CD4-positive, alpha-beta T cell treated with Interleukin-10 for 1 hour (primary cell): ENCODE measurements around the gene RXFP2.

Experiments used
- DNase-seq: peaks from one replicate; pipeline ENCODE4 v3.0.0-alpha.2; 2020

Gene RXFP2

GRCh38 chr13:31768351-31768750 lies 29.0 kb downstream of the RXFP2 start:
- no peak for DNase-seq

DNA sequence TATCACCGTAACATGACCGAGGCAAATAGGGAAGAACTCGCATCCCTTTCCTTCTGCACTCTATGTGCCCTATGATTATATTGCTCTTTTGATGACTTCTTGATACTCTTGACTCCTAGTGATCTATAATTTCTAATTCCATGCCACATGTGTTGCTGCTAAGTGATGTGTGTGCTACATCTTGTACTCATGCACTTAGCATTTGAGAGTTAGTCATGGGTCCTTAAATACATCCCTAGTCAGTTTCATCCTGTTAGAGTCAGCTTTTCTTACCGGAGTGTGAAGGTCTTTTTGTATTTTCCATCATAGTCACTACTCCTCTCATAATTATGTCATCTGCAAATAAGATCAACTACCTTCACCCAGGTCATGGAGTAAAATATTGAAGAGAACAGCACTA lies 30.2 kb downstream of the RXFP2 start:
- DNase-seq: no peak

- no peak for DNase-seq
These were observed 32.9 kb downstream of the RXFP2 start for GRCh38 chr13:31772231-31772630.

DNA sequence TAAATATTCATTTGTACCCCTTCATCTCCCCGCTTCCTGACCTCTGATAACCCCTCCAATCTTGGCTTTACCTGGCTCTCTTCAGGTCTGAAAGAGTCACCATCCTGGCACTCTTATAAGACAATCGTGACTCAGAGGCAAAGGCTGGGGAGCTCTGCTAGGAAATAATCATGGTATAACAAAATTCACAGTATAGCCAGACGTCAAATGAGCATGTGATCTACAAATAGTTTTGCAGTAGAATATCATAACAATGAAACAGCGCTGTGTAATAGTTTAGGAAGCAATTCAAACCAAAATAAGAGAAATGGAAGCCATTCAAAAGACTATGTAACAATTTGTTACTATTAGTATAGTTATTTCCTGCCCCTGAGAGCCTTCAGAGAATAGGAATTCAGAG lies 34.2 kb downstream of the RXFP2 start:
- no peak for DNase-seq

GRCh38 chr13:31774186-31774750 lies 34.9 kb downstream of the RXFP2 start:
- no peak for DNase-seq

DNA sequence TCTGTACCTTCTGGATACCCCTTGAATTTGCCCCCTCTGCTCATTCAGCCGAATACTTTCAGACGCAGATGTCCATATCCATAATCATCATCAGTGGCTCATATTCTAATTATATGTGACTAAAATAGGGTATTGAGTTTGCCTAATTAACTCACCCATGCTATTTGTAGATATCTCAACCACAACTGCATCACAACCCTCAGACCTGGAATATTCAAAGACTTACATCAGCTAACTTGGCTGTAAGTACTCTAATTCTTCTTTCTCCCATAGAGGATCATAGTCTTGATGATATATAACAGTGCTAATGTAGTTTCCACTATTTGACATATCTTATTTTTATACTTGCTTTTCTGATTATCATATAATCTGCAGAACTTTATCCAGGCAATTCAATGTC lies 35.8 kb downstream of the RXFP2 start:
- DNase-seq: no peak

- DNase-seq: no peak
These were observed 36.4 kb downstream of the RXFP2 start for GRCh38 chr13:31775686-31776085.

DNA sequence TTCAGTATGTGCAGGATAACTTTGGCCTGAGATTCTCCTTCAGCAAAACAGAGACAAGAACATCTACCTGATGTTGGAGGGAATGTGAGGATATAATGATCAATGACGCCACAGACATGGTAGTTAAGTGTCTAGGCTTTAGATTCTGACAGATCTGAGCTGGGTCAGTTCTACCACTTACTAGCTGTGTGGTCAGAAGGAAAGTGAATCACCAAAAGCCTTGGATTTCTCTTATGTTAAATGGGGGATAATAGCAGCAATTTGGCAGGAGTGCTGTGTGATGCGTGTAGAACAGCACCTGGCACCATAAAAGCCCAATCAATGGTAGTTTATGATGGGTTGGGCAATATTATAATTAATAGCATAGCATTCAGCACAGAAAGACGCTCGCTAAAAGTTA lies 41.7 kb downstream of the RXFP2 start:
- DNase-seq: no peak

DNA sequence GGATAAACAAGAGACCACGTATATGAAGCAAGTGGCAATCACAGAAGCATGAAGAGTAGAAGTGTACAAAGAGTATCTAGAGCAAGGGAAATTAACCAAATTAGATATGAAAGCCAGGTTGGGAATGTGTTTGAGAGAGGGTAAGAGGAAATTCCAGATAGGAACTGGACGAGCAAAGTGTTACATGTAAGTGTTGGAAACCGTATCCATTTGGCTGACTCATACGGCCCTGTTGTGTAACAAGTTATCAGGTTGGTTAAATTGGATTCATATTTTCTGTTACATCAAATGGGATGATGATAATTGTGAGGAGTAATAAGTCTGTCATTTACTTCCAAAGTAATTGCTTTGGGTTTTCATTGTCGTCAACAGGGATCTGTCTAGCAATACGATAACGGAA lies 46.7 kb downstream of the RXFP2 start:
- DNase-seq: no peak

- DNase-seq: no peak
These were observed 51.7 kb downstream of the RXFP2 start for GRCh38 chr13:31790992-31791391.

GRCh38 chr13:31793246-31793645 lies 53.9 kb downstream of the RXFP2 start:
- no peak for DNase-seq

GRCh38 chr13:31794452-31794851 lies 55.1 kb downstream of the RXFP2 start:
- DNase-seq: no peak

DNA sequence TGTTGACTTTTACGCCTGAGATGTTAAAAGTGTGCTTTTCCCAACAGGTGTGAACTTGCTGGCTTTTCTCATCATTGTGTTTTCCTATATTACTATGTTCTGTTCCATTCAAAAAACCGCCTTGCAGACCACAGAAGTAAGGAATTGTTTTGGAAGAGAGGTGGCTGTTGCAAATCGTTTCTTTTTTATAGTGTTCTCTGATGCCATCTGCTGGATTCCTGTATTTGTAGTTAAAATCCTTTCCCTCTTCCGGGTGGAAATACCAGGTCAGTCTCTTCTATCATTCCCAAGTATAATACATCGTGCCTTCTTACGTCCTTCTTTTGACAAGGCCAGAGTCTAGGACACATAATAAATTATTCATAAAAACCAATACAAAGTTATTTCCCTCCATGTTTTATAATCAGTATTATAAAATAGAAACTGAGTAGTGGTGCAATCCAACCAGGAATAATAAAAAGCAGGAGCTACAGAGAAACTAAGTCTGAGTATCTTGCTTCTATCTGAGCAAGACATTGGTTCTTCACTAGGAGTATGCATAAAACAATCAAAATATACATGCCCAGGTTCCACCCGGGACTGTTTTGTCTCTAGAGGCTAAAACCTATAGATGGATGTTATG lies 57.9 kb downstream of the RXFP2 start:
- no peak for DNase-seq

DNA sequence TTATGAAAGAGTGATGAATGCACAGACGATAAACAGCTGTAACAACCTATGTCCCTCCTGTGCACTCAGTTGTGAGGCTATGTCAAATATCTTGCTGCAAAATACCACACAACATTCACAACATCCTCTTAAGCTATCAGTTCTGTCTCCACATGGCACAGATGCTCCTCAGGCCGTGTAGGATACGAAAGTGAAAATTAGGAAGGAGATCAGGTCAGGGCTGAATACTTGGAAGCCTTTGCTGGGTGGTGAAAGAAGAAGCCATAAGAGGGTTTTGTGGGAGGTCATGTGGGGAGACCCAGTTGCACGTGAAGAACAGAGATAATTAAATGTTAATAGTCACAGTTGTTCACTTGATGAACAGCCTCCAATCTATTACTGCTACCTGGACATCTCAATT lies 58.9 kb downstream of the RXFP2 start:
- no peak for DNase-seq

DNA sequence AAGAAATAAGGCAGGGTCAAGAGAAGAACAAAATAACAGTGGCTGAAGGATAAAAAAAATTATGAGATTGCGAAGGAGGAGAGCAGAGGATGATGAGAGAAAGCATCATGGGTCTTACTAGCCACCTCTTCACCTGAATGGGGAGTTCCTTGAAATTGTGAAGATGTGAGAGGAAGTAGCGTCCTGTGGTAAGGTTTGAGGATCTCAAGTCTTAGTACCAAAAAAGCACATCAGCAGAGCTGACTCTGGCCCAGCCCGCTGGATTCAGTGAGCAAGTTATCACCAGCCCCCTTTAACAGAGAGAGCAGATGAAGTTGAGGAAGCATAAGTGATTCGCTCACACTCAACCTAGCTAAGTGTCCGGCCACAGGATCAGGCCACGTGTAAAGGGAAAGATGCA lies 61.8 kb downstream of the RXFP2 start:
- peak; percentile 1 for DNase-seq

- no peak for DNase-seq
These were observed 64.0 kb downstream of the RXFP2 start for GRCh38 chr13:31803311-31803710.

DNA sequence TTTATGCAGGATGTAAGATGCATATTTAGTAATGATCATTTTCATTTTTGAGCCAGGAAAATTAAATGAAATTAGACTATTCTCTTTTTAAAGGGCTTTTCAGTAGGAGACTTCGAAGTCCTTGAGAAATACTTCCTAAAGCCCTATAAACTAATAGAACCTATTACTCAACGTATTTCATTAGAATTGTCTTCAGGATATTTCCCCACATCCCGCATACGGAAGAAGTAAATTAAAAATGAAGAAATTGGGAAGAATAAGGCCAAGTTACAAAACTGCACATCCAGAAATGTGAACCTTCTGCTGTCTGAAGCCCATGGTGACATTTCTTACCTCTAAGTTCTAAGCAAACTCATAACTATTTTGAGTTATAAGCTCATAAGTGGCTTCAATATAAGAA lies 66.5 kb downstream of the RXFP2 start:
- no peak for DNase-seq

DNA sequence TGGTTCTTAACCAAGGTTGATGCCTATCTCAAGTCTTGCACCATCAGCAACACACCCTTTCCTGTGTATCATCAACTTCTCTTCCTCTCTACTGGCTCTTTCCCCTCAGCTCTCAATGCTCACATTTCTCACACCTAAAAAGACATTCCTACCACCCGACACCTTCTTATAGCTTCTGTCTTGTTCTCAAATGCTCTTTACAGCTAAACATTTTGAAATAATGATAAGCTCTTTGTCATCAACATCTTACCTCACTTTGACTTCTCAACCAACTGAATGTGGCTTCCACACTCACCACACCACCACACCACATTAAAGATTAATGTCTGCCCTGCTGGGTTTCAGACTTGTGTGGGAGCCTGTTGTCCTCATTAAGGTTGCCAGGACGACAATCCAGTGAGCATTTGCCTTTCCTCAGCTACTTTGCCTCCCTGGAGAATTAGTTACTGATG lies 67.8 kb downstream of the RXFP2 start:
- peak; percentile 68 for DNase-seq

DNA sequence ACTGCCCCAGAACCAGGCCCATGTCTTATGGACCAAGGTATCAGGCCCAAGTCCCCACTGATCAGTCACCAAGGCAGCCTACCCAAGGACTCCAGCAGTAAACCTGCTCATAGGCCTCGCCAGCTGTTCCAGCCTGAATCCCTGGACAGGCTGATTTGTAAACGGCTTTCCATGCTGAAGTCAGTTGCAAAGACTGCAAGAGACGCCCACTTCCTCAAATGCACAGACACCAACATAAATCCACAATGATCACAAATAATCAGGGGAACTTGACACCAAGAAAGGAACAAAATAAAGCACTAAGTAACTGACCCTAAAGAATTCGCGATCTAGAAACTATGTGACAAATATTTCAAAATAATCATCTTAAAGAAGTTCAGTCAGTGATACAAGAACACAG lies 75.2 kb downstream of the RXFP2 start:
- DNase-seq: no peak

DNA sequence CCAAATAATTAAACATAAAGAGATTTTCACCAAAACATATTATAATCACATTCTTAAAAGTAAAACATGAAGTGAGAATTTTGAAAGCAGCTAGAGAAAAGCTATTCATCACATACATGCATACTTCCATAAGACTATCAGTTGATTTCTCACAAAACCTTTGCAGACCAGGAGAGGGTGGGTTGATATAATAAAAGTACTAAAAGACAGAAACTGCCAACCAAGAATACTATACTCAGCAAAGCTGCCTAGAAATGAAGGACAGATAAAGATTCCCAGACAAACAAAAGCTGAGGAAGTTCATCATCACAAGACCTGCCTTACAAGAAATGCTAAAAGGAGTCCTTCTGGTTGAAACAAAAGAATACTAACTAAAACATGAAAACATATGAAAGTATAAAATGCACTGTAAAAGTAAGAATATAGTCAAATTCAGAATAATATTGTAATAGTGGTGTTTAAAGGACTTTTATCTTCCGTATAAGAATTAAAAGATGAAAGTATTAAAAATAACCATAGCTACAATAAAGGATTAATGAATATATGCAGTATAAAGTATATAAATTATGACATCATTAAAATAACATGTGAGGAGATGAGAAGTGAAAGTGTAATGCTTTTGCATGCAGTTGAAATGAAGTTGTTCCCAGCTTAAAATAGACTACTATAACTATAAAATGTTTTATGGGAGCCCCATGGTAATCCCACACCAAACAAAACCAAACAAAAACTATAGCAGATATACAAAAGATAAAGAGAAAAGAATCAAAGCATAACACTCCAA lies 76.2 kb downstream of the RXFP2 start:
- no peak for DNase-seq

DNA sequence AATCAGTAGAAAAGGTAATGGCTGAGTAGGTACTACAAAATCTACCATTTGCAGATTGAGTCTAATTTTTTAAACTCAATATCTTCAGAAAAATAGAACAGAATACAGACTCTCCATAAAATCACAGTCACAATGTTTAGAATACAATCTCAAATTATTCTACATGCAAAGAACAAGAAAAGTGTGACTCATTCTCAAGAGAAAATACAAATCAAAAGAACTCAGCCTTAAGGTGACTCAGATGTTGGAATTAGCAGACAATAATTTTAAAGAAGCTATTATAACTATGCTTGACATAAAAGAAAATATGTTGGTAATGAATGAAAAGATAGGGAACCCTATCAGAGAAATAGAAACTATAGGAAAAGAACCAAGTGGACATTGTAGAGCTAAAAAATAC lies 78.9 kb downstream of the RXFP2 start:
- no peak for DNase-seq

GRCh38 chr13:31824705-31825517 lies 85.6 kb downstream of the RXFP2 start:
- DNase-seq: peak; percentile 26

- DNase-seq: no peak
These were observed 87.2 kb downstream of the RXFP2 start for GRCh38 chr13:31826521-31826920.

- DNase-seq: no peak
These were observed 88.4 kb downstream of the RXFP2 start for GRCh38 chr13:31827707-31828106.
